GM18861 (cell line): ENCODE measurements around the gene KCNMA1.
"Not testable (repeated sequence)": the region's sequence is repeated elsewhere in the genome, so short reads cannot be mapped to it uniquely, and the experiment has no call there.

Experiments
- ATAC-seq: cut with Tn5 transposase; IDR thresholded peaks from one replicate; pipeline ENCODE4 v1.9.1; 2021; ENCODE audit not compliant: unreplicated experiment

Gene KCNMA1

GRCh38 chr10:77608281-77608680 is 29.3 kb downstream of the KCNMA1 start:
- no peak for ATAC-seq

GRCh38 chr10:77606751-77607150 is 30.9 kb downstream of the KCNMA1 start:
- no peak for ATAC-seq

GRCh38 chr10:77605466-77605865 is 32.1 kb downstream of the KCNMA1 start:
- no peak for ATAC-seq

GRCh38 chr10:77604941-77605351 is 32.7 kb downstream of the KCNMA1 start:
- no peak for ATAC-seq

GRCh38 chr10:77604063-77604462 is 33.5 kb downstream of the KCNMA1 start:
- ATAC-seq = no peak

- no peak for ATAC-seq
Observed at GRCh38 chr10:77603534-77603927, 34.1 kb downstream of the KCNMA1 start.

GRCh38 chr10:77602913-77603533 is 34.6 kb downstream of the KCNMA1 start:
- no peak for ATAC-seq

- no peak for ATAC-seq
Observed at GRCh38 chr10:77602231-77602912, 35.2 kb downstream of the KCNMA1 start.

- no peak for ATAC-seq
Observed at GRCh38 chr10:77601488-77601887, 36.1 kb downstream of the KCNMA1 start.

GRCh38 chr10:77600640-77601039 is 37.0 kb downstream of the KCNMA1 start:
- ATAC-seq = no peak

GRCh38 chr10:77599651-77600050 is 38.0 kb downstream of the KCNMA1 start:
- ATAC-seq = no peak

- ATAC-seq = no peak
Observed at GRCh38 chr10:77598606-77599005, 39.0 kb downstream of the KCNMA1 start.

- no peak for ATAC-seq
Observed at GRCh38 chr10:77597560-77597959, 40.0 kb downstream of the KCNMA1 start.

- ATAC-seq = no peak
Observed at GRCh38 chr10:77594471-77594783, 43.2 kb downstream of the KCNMA1 start.

- no peak for ATAC-seq
Observed at GRCh38 chr10:77593771-77594470, 43.7 kb downstream of the KCNMA1 start.

GRCh38 chr10:77592946-77593636 is 44.5 kb downstream of the KCNMA1 start:
- ATAC-seq = no peak

GRCh38 chr10:77592510-77592909 is 45.1 kb downstream of the KCNMA1 start:
- ATAC-seq = no peak

GRCh38 chr10:77591238-77591880 is 46.2 kb downstream of the KCNMA1 start:
- ATAC-seq = no peak

- no peak for ATAC-seq
Observed at GRCh38 chr10:77590344-77591237, 47.0 kb downstream of the KCNMA1 start.

- ATAC-seq = not testable (repeated sequence)
Observed at GRCh38 chr10:77589703-77590102, 47.9 kb downstream of the KCNMA1 start.
